Keratinocyte (primary cell): Measurements from ENCODE around the gene NEUROG3. TPM values are rescaled to one million over a fixed set of nuclear protein-coding genes. Genes with fewer than 3 reads are reported as not detected.

Experiments
- DNase-seq: peaks from one replicate; pipeline ENCODE4 v3.0.0-alpha.2; 2011; ENCODE audit warnings: low read depth, missing footprints, low spot score
- FAIRE-seq: peaks from 2 replicates; lab custom pipeline; 2011; peaks lifted over from hg19 to GRCh38; lab: Jason Lieb, UNC
- H2AFZ ChIP-seq: 2 replicates; pipeline ENCODE4 v1.6.0; 2012; ENCODE audit warnings: low read length, control low read depth, inconsistent platforms; ENCODE audit not compliant: control insufficient read depth
- H3K27ac ChIP-seq: 2 replicates; pipeline ENCODE4 v1.5.1; 2011; ENCODE audit warnings: low read length; ENCODE audit not compliant: control insufficient read depth, insufficient read depth
- H3K27me3 ChIP-seq: 3 replicates; pipeline ENCODE4 v1.6.0; 2011; ENCODE audit warnings: low read length; ENCODE audit not compliant: control insufficient read depth, insufficient read depth; ENCODE audit errors: extremely low read depth
- H3K36me3 ChIP-seq, 2 experiments: 2 replicates in 1 of 2; 3 replicates in 1 of 2; pipeline ENCODE4 v1.5.1; 2011; ENCODE audit warnings: low read length in 2 of 2, mild to moderate bottlenecking in 1 of 2; ENCODE audit not compliant: control insufficient read depth in 2 of 2, insufficient read depth in 2 of 2; ENCODE audit errors: extremely low read depth in 1 of 2
- H3K4me1 ChIP-seq: 3 replicates; pipeline ENCODE4 v1.5.1; 2011; ENCODE audit warnings: low read length; ENCODE audit not compliant: control insufficient read depth, insufficient read depth; ENCODE audit errors: extremely low read depth
- H3K4me2 ChIP-seq: 3 replicates; pipeline ENCODE4 v1.6.0; 2011; ENCODE audit warnings: low read depth, low read length; ENCODE audit not compliant: control insufficient read depth, insufficient read depth; ENCODE audit errors: extremely low read depth
- H3K4me3 ChIP-seq, 3 experiments: fragments of 200-600 bp in 1 of 3; sonication (generic) in 1 of 3; 2 replicates in 2 of 3; 3 replicates in 1 of 3; pipeline ENCODE4 v1.5.1; 2011 to 2016; ENCODE audit warnings: low read length in 3 of 3, mild to moderate bottlenecking in 3 of 3, control low read depth in 2 of 3, inconsistent platforms in 1 of 3, low read depth in 1 of 3, mixed read lengths in 1 of 3, mixed run types in 1 of 3, moderate library complexity in 1 of 3; ENCODE audit not compliant: control insufficient read depth in 2 of 3, insufficient read depth in 2 of 3; ENCODE audit errors: extremely low read depth in 1 of 3
- H3K79me2 ChIP-seq: 2 replicates; pipeline ENCODE4 v1.6.0; 2012; ENCODE audit warnings: low read length; ENCODE audit not compliant: control insufficient read depth, insufficient read depth
- H3K9ac ChIP-seq: 3 replicates; pipeline ENCODE4 v1.6.0; 2011; ENCODE audit warnings: low read length; ENCODE audit not compliant: control insufficient read depth, insufficient read depth; ENCODE audit errors: extremely low read depth
- H3K9me1 ChIP-seq: 3 replicates; pipeline ENCODE4 v1.6.0; 2011; ENCODE audit warnings: low read length; ENCODE audit not compliant: control insufficient read depth, insufficient read depth; ENCODE audit errors: extremely low read depth
- H3K9me3 ChIP-seq: 2 replicates; pipeline ENCODE4 v1.5.1; 2012; ENCODE audit warnings: low read depth, low read length; ENCODE audit not compliant: control insufficient read depth
- H4K20me1 ChIP-seq: 3 replicates; pipeline ENCODE4 v1.6.0; 2011; ENCODE audit warnings: low read length; ENCODE audit not compliant: control insufficient read depth, insufficient read depth; ENCODE audit errors: extremely low read depth
- CTCF ChIP-seq, 3 experiments: IDR thresholded peaks in 1 of 3; conservative IDR thresholded peaks in 1 of 3; optimal IDR thresholded peaks in 1 of 3; 2 replicates in 2 of 3; 3 replicates in 1 of 3; pipeline versions ENCODE3 to v1.5.1; 2011; ENCODE audit warnings: low read length in 3 of 3, mild to moderate bottlenecking in 3 of 3, moderate library complexity in 2 of 3, control low read depth in 1 of 3, inconsistent platforms in 1 of 3; ENCODE audit not compliant: insufficient read depth in 2 of 3; ENCODE audit errors: extremely low read depth in 1 of 3
- EZH2 ChIP-seq: IDR thresholded peaks from one replicate; pipeline ENCODE4 v1.6.1; 2012; ENCODE audit warnings: inconsistent platforms, mild to moderate bottlenecking, low read length, moderate library complexity
- dilution Hi-C: fragments of 300-500 bp; cut with MboI; formaldehyde crosslinking; loops from one replicate; pipeline ENCODE4 v1.7.0; 2020; ENCODE audit warnings: low sequenced_read_pairs; ENCODE audit not compliant: extremely low pct_ligation_motif_present
- polyA plus RNA-seq, 5 experiments: library from polyadenylated mRNA; depleted of rRNA in 3 of 5; stranded (reverse) in 3 of 5; stranded (forward) in 1 of 5; unstranded in 1 of 5; fragments of >200 nt; gene quantifications; 1 replicate in 1 of 5; 2 replicates in 3 of 5; 3 replicates in 1 of 5; pipeline versions ENCODE4 v1.2.1 to v1.2.3, GENCODE V29; 2011 to 2012; ENCODE audit warnings: missing spikeins in 2 of 5, low read depth in 1 of 5, low replicate concordance in 1 of 5

Gene NEUROG3
- polyA plus RNA-seq, 1 donor (not counting 4 experiments of a cell fraction or from before 2014, with no cell fraction given): not detected

DNA sequence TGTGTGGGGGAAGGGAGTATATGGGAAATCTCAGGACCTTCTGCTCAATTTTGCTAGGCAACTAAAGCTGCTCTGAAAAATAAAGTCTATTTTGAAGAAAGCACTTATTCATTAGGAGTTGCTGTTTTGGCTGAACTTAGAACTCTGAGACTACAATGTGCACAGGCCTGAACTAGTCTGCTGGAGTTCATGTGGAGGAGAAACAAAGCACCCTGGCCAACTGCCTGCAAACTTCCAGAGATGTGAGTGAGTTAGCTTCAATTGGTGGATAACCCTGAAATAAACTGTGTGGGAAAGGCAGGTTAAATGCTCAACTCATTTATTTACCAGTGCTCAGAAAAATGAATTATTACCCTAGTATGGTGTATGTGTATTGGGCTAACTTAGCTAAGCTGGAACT, 39.5 kb upstream of the NEUROG3 start:
- Histone ChIP-seq H3K4me3 (peak overlapping the region in 1 of 3 experiments; percentile 7), H3K4me2 (peak overlapping the region; percentile 41), H3K79me2 (no peaks in the 10 kb centered on the region), H3K27ac (no peak overlapping the region), H3K4me1 (peaks cover 3% of the 10 kb centered on the region), H3K9ac (no peak overlapping the region), H4K20me1 (no peaks in the 10 kb centered on the region), H3K36me3 (no peaks in the 10 kb centered on the region), H3K9me1 (no peaks in the 10 kb centered on the region), H3K27me3 (no peaks in the 10 kb centered on the region), H3K9me3 (no peaks in the 10 kb centered on the region), H2AFZ (no peak overlapping the region)
- FAIRE-seq (peak; percentile 29), DNase-seq (no peak)
- no peak for TF ChIP-seq CTCF (optimal IDR thresholded peaks at IDR 0.05 in 1 of 3, IDR thresholded peaks at IDR 0.05 in 1 of 3, conservative IDR thresholded peaks at IDR 0.05 in 1 of 3; ENCODE audit: extremely low read depth in 1 of 3, insufficient read depth in 2 of 3, low read length in 3 of 3)
- TF ChIP-seq EZH2: no peak
- dilution Hi-C loops: no loop called here

DNA sequence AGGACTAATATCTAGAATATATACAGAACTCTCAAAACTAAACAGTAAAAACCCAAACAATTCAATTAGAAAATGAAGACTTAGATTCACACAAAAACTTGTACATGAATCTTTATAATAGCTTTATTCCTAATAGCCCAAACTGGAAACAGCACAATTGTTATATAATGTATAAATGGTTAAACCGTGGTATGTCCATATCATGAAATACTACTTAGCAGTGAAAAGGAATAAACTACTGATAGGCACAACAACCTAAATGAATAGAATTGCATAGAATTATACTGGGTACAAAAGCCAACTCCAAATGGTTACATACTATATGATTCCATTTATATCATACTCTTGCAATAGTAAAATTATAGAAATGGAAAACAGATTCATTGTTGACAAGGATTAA, 35.9 kb upstream of the NEUROG3 start:
- H3K27ac ChIP-seq: no peak overlapping the region
- H3K9ac ChIP-seq: no peak overlapping the region
- no peaks in the 10 kb centered on the region for H3K9me3 ChIP-seq
- FAIRE-seq (no peak), DNase-seq (no peak)
- H3K27me3 ChIP-seq: no peaks in the 10 kb centered on the region
- H2AFZ ChIP-seq: no peak overlapping the region
- H3K4me3 ChIP-seq: no peak overlapping the region
- H3K4me2 ChIP-seq: no peak overlapping the region
- TF ChIP-seq CTCF (optimal IDR thresholded peaks at IDR 0.05 in 1 of 3, IDR thresholded peaks at IDR 0.05 in 1 of 3, conservative IDR thresholded peaks at IDR 0.05 in 1 of 3; ENCODE audit: extremely low read depth in 1 of 3, insufficient read depth in 2 of 3, low read length in 3 of 3) (no peak), EZH2 (no peak)
- peaks cover 3% of the 10 kb centered on the region for H3K4me1 ChIP-seq
- no peaks in the 10 kb centered on the region for H3K9me1 ChIP-seq
- H3K79me2 ChIP-seq: no peaks in the 10 kb centered on the region
- dilution Hi-C loops: no loop called here
- H4K20me1 ChIP-seq: no peaks in the 10 kb centered on the region
- no peaks in the 10 kb centered on the region for H3K36me3 ChIP-seq
